ENCODE results near the gene PARP12. TPM values are rescaled to one million over a fixed set of nuclear protein-coding genes. Genes with fewer than 3 reads are reported as not detected.
A peak's percentile ranks its signal among the peaks of the same experiment; 100 is the strongest.

PARP12 gene
- total and polyA plus RNA-seq, 11 donors, result 6.8 to 65.9 (median 12.6) TPM

- Histone ChIP-seq H3K27ac (no peak overlapping the region), H3K4me1 (no peaks in the 10 kb centered on the region), H3K9me3 (no peaks in the 10 kb centered on the region), H3K27me3 (no peaks in the 10 kb centered on the region), H3K36me3 (no peaks in the 10 kb centered on the region), H3K4me3 (no peak overlapping the region)
- DNase-seq, result no peak
- intact Hi-C loops (cut with DNase I), result loop anchor here in 2 of 10 donors (10.0 kb wide), 2 partner anchors 392 to 572 kb away; no protein-coding TSS in a partner anchor
- TF ChIP-seq, protein P1, sequence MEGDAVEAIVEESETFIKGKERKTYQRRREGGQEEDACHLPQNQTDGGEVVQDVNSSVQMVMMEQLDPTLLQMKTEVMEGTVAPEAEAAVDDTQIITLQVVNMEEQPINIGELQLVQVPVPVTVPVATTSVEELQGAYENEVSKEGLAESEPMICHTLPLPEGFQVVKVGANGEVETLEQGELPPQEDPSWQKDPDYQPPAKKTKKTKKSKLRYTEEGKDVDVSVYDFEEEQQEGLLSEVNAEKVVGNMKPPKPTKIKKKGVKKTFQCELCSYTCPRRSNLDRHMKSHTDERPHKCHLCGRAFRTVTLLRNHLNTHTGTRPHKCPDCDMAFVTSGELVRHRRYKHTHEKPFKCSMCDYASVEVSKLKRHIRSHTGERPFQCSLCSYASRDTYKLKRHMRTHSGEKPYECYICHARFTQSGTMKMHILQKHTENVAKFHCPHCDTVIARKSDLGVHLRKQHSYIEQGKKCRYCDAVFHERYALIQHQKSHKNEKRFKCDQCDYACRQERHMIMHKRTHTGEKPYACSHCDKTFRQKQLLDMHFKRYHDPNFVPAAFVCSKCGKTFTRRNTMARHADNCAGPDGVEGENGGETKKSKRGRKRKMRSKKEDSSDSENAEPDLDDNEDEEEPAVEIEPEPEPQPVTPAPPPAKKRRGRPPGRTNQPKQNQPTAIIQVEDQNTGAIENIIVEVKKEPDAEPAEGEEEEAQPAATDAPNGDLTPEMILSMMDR (IDR thresholded peaks at IDR 0.05), result no peak
- no peak for TF ChIP-seq POLR2A (IDR thresholded peaks at IDR 0.05)
- no peak for ATAC-seq
- WGBS, 4 donors, result 90 to 98% (median 95%) methylated on average over 10 of the region's 10 CpGs
Observed at GRCh38 chr7:140006600-140006999, 56.2 kb downstream of the PARP12 start.

GRCh38 chr7:140005754-140006503 is 56.8 kb downstream of the PARP12 start:
- intact Hi-C loops (cut with DNase I), result loop anchor here in 2 of 10 donors (2.0 to 10.0 kb wide), 3 partner anchors 361 to 571 kb away; no protein-coding TSS in a partner anchor
- no peak overlapping the region for H3K4me3 ChIP-seq
- no peaks in the 10 kb centered on the region for H3K27me3 ChIP-seq
- ATAC-seq (peak in 2 of 4 donors; percentile 28 to 47), DNase-seq (peak in 2 of 5 donors; percentile 46 to 49)
- H3K9me3 ChIP-seq, result no peaks in the 10 kb centered on the region
- H3K4me1 ChIP-seq, result no peaks in the 10 kb centered on the region
- no peaks in the 10 kb centered on the region for H3K36me3 ChIP-seq
- WGBS, 4 donors, result 48 to 72% (median 63%) methylated on average over 11 to 13 of the region's 13 CpGs
- H3K27ac ChIP-seq, result no peak overlapping the region
- TF ChIP-seq, protein P1 (IDR thresholded peaks at IDR 0.05), result peak in 6 of 12 donors; percentile 6 to 45 (median 34)
- no peak for TF ChIP-seq POLR2A (IDR thresholded peaks at IDR 0.05)

DNA sequence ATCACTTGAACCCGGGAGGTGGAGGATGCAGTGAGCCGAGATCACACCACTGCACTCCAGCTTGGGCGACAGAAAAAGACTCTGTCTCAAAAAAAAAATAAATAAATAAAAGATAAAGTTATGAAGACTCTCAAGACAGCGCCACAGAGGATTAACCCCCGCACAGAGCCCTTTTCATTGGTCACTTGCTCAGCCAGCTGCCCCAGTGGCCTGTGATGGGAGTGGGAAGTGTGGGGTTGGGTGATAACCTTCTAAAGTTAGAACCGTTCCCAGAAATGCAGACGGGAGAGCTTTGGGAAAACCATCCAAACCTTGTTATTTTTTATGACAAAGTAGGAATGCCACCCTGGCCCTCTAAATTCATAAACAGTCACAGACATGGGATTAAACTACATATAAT is 57.4 kb downstream of the PARP12 start:
- Histone ChIP-seq H3K4me3 (no peak overlapping the region), H3K27ac (no peak overlapping the region), H3K4me1 (no peaks in the 10 kb centered on the region), H3K36me3 (no peaks in the 10 kb centered on the region), H3K27me3 (no peaks in the 10 kb centered on the region), H3K9me3 (no peaks in the 10 kb centered on the region)
- DNase-seq, result no peak
- TF ChIP-seq POLR2A (IDR thresholded peaks at IDR 0.05), result no peak
- TF ChIP-seq, protein P1 (IDR thresholded peaks at IDR 0.05), result no peak
- no peak for ATAC-seq
- intact Hi-C loops (cut with DNase I), result loop anchor here in 2 of 10 donors (2.0 to 10.0 kb wide), 3 partner anchors 361 to 571 kb away; no protein-coding TSS in a partner anchor
- WGBS, 4 donors, result 66 to 80% (median 78%) methylated on average over 7 of the region's 7 CpGs

GRCh38 chr7:140004672-140005071 is 58.1 kb downstream of the PARP12 start:
- 96 to 100% (median 98%) methylated on average over 1 to 6 of the region's 6 CpGs for WGBS, 4 donors
- TF ChIP-seq, protein P1 (IDR thresholded peaks at IDR 0.05), result no peak
- TF ChIP-seq POLR2A (IDR thresholded peaks at IDR 0.05), result no peak
- DNase-seq (no peak), ATAC-seq (no peak)
- intact Hi-C loops (cut with DNase I), result loop anchor here in 9 of 10 donors (2.0 to 10.0 kb wide), 9 partner anchors 227 to 570 kb away; partner anchors contain the start of gene HIPK2 (in 3 of the 9)
- Histone ChIP-seq H3K4me1 (no peaks in the 10 kb centered on the region), H3K9me3 (no peaks in the 10 kb centered on the region), H3K27me3 (no peaks in the 10 kb centered on the region), H3K4me3 (no peak overlapping the region), H3K27ac (no peak overlapping the region), H3K36me3 (no peaks in the 10 kb centered on the region)
